Peyer's patch (tissue), 4 donors: ENCODE data around the gene TBXAS1. TPM values are rescaled to one million over a fixed set of nuclear protein-coding genes. Genes with fewer than 3 reads are reported as not detected.

ENCODE experiments used
- DNase-seq, 3 donors: peaks; one replicate each; pipeline ENCODE4 v3.0.0-alpha.2; 2017 to 2019
- H3K27ac ChIP-seq, 4 donors: fragments of 200-600 bp; sonication (generic); one replicate each; pipeline ENCODE4 v1.5.1; 2016 to 2019
- H3K27me3 ChIP-seq, 2 donors: fragments of 200-600 bp; sonication (generic); one replicate each; pipeline ENCODE4 v1.5.1; 2019
- H3K36me3 ChIP-seq, 3 donors: fragments of 200-600 bp; sonication (generic); one replicate each; pipeline ENCODE4 v1.5.1; 2016 to 2019
- H3K4me1 ChIP-seq, 4 donors: fragments of 200-600 bp; sonication (generic); one replicate each; pipeline ENCODE4 v1.5.1; 2016 to 2019
- H3K4me3 ChIP-seq, 4 donors: fragments of 200-600 bp; sonication (generic); 1 replicate in 3 of 4; 2 replicates in 1 of 4; pipeline ENCODE4 v1.5.1; 2016 to 2019; ENCODE audit warnings: mild to moderate bottlenecking in 1 of 4
- H3K9me3 ChIP-seq, 4 donors: fragments of 200-600 bp; sonication (generic); one replicate each; pipeline ENCODE4 v1.5.1; 2016 to 2019; ENCODE audit warnings: mild to moderate bottlenecking in 1 of 4
- POLR2A ChIP-seq, 2 donors: fragments of 450-650 bp; IDR thresholded peaks; one replicate each; pipeline ENCODE4 v1.5.1; 2017; ENCODE audit warnings: antibody characterized with exemption in 2 of 2, mild to moderate bottlenecking in 2 of 2, moderate library complexity in 2 of 2
- total RNA-seq, 4 donors: library from RNA; depleted of rRNA; stranded (reverse); fragments of >200 nt; gene quantifications; one replicate each; pipeline ENCODE4 v1.1.0, GENCODE V29; 2016
- TF ChIP-seq, protein P1 (sequence below), 6 experiments: fragments of 450-650 bp in 4 of 6; fragments of 200-600 bp in 2 of 6; sonication (generic) in 1 of 6; IDR thresholded peaks; one replicate each; pipeline ENCODE4 v1.5.1; 2017 to 2019; ENCODE audit warnings: antibody characterized with exemption in 6 of 6, mild to moderate bottlenecking in 3 of 6, moderate library complexity in 1 of 6

TBXAS1 gene
- total RNA-seq, 4 donors from 2014 or later = 11.2 to 227 (median 33.9) TPM

DNA sequence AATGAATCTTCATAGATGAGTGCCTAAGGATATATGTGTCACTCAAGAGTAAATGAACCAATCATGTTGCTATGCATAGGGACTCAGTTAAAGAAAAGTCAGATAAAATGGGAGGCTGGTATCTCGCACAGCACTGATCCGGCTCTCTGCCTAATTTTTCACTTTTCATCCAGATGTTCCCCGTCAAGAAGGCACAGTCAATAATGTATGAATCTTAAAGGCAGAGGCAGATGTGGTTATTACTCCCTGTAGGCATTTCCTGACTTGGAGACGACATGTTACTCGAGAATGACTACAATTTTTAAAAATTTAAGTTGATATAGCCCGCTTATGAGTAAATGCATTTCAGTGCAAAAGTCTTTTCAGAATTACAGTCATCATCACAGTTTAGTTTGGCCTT is 113.6 kb downstream of the TBXAS1 start:
- H3K27ac ChIP-seq = no peak overlapping the region
- TF ChIP-seq, protein P1, sequence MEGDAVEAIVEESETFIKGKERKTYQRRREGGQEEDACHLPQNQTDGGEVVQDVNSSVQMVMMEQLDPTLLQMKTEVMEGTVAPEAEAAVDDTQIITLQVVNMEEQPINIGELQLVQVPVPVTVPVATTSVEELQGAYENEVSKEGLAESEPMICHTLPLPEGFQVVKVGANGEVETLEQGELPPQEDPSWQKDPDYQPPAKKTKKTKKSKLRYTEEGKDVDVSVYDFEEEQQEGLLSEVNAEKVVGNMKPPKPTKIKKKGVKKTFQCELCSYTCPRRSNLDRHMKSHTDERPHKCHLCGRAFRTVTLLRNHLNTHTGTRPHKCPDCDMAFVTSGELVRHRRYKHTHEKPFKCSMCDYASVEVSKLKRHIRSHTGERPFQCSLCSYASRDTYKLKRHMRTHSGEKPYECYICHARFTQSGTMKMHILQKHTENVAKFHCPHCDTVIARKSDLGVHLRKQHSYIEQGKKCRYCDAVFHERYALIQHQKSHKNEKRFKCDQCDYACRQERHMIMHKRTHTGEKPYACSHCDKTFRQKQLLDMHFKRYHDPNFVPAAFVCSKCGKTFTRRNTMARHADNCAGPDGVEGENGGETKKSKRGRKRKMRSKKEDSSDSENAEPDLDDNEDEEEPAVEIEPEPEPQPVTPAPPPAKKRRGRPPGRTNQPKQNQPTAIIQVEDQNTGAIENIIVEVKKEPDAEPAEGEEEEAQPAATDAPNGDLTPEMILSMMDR (IDR thresholded peaks at IDR 0.05) = no peak
- no peak for TF ChIP-seq POLR2A (IDR thresholded peaks at IDR 0.05)
- DNase-seq = no peak
- no peaks in the 10 kb centered on the region for H3K9me3 ChIP-seq
- no peak overlapping the region for H3K4me3 ChIP-seq
- H3K36me3 ChIP-seq = no peaks in the 10 kb centered on the region
- H3K4me1 ChIP-seq = no peaks in the 10 kb centered on the region
- H3K27me3 ChIP-seq = no peaks in the 10 kb centered on the region

DNA sequence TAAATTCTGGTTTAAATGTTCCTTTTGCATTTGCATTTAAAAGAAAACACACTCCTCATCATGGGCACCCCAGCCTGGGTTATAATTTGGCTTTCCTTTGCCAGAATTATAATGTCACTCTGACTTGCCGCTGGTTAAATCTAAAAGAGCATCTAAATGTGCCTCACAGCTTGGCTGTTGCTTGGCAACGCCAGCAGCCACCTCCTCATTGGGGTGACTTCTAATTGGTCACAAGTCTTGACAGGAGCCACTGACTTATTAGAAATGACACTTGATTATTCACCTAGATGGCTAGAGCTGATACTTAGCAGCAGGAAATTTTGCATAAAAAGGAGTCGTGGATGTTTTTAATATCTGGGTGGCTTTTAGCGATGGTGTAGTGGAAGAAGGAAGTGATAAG is 114.3 kb downstream of the TBXAS1 start:
- no peak for DNase-seq
- H3K4me3 ChIP-seq = no peak overlapping the region
- TF ChIP-seq, protein P1 (IDR thresholded peaks at IDR 0.05) = no peak
- TF ChIP-seq POLR2A (IDR thresholded peaks at IDR 0.05) = no peak
- no peaks in the 10 kb centered on the region for H3K36me3 ChIP-seq
- no peaks in the 10 kb centered on the region for H3K4me1 ChIP-seq
- H3K9me3 ChIP-seq = no peaks in the 10 kb centered on the region
- H3K27me3 ChIP-seq = no peaks in the 10 kb centered on the region
- H3K27ac ChIP-seq = no peak overlapping the region

DNA sequence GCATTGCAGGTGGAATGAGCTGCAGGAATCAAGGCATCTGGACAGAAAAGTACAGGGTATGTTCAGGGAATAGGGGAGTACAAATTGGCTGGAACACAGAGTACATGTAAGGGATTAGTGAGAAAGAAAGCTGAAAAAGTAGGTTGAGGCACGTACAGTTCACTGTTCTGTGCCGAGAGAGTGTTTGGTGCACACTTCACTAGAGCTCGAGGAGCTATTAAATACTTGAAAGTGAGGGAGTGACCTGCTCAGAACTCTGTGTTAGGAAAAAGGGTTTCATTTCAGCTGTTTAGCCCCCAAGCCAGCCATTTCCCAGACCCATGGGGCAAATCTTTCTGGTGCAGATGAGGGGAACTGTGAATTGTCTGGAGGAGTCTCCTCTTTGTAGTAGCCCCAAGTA is 115.2 kb downstream of the TBXAS1 start:
- no peak overlapping the region for H3K27ac ChIP-seq
- TF ChIP-seq POLR2A (IDR thresholded peaks at IDR 0.05) = no peak
- TF ChIP-seq, protein P1 (IDR thresholded peaks at IDR 0.05) = no peak
- H3K4me3 ChIP-seq = no peak overlapping the region
- no peaks in the 10 kb centered on the region for H3K4me1 ChIP-seq
- no peaks in the 10 kb centered on the region for H3K27me3 ChIP-seq
- H3K36me3 ChIP-seq = no peaks in the 10 kb centered on the region
- no peak for DNase-seq
- no peaks in the 10 kb centered on the region for H3K9me3 ChIP-seq

DNA sequence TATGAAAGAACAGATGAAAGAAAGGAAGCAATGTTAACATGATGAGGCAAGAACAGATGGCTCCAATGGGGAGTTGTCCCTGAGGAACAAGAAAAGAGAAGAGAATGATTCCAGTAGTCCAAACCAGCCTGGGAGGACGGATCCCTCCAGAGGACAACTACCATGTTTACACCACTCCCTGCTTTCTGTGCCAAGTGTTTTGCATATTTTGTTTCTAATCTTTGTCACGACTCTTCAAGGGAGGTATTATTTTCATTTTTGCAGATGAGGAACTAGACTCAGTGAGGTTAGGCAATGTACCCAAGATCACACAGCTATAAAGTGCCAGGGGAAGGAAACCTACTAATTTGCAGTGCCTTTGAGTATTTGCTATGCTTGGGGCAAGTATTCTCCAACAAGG is 117.5 kb downstream of the TBXAS1 start:
- no peak for DNase-seq
- H3K36me3 ChIP-seq = no peaks in the 10 kb centered on the region
- H3K4me3 ChIP-seq = no peak overlapping the region
- H3K9me3 ChIP-seq = no peaks in the 10 kb centered on the region
- H3K27ac ChIP-seq = no peak overlapping the region
- no peaks in the 10 kb centered on the region for H3K4me1 ChIP-seq
- H3K27me3 ChIP-seq = no peaks in the 10 kb centered on the region
- no peak for TF ChIP-seq POLR2A (IDR thresholded peaks at IDR 0.05)
- TF ChIP-seq, protein P1 (IDR thresholded peaks at IDR 0.05) = no peak

DNA sequence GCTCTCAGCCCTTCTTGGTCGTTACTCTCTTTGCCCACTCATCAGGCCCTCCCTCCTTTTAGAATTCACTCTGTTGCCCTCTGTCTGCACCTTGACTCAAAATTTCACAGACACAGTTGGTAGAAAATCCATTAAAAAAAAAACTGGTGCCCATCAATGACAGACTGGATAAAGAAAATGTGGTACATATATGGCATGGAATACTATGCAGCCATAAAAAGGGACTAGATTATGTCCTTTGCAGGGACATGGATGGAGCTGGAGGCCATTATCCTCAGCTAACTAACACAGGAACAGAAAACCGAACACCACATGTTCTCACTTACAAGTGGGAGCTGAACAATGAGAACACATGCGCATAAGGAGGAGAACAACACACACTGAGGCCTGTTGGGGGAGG is 118.0 kb downstream of the TBXAS1 start:
- H3K9me3 ChIP-seq = no peaks in the 10 kb centered on the region
- no peak overlapping the region for H3K4me3 ChIP-seq
- H3K4me1 ChIP-seq = no peaks in the 10 kb centered on the region
- no peaks in the 10 kb centered on the region for H3K27me3 ChIP-seq
- H3K36me3 ChIP-seq = no peaks in the 10 kb centered on the region
- H3K27ac ChIP-seq = no peak overlapping the region
- DNase-seq = no peak
- no peak for TF ChIP-seq POLR2A (IDR thresholded peaks at IDR 0.05)
- TF ChIP-seq, protein P1 (IDR thresholded peaks at IDR 0.05) = no peak

DNA sequence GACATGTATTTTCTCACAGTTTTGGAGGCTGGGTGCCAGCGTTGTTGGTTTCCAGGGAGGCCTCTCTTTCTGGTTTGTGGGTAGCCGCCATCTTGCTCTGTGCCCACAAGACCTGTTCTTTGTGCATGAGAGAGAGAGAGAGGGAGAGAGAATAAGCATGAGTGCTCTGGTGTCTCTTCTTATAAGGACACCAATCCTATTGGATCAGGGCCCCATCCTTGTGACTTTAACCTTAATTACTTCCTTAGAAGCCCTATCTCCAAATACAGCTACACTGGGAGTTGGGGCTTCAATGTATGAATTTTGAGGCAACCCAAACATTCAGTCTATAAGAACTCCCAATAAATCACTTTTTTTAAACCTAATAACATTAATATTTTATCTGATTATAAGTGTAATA is 119.1 kb downstream of the TBXAS1 start:
- TF ChIP-seq, protein P1 (IDR thresholded peaks at IDR 0.05) = no peak
- no peak for TF ChIP-seq POLR2A (IDR thresholded peaks at IDR 0.05)
- no peak overlapping the region for H3K4me3 ChIP-seq
- H3K9me3 ChIP-seq = no peaks in the 10 kb centered on the region
- DNase-seq = no peak
- no peaks in the 10 kb centered on the region for H3K4me1 ChIP-seq
- H3K27ac ChIP-seq = no peak overlapping the region
- H3K27me3 ChIP-seq = no peaks in the 10 kb centered on the region
- no peaks in the 10 kb centered on the region for H3K36me3 ChIP-seq
